SU-DHL-6 (cell line): ENCODE data around the gene ERO1A.

Experiments
- CTCF ChIP-seq: fragments of 200-600 bp; sonication (generic); IDR thresholded peaks from one replicate; pipeline ENCODE4 v1.5.1; 2017; ENCODE audit warnings: antibody characterized with exemption, mild to moderate bottlenecking, low read length, moderate library complexity; ENCODE audit not compliant: insufficient read depth, poor library complexity, severe bottlenecking
- EZH2phosphoT487 ChIP-seq: fragments of 200-600 bp; sonication (generic), shearing (Covaris generic); conservative IDR thresholded peaks from 2 replicates; pipeline ENCODE4 v1.6.1; 2018; ENCODE audit warnings: mild to moderate bottlenecking, antibody characterized with exemption, low read length, moderate library complexity, mixed read lengths

GRCh38 chr14:52738409-52738808 is 43.1 kb upstream of the ERO1A start:
- TF ChIP-seq CTCF: no peak
- no peak for TF ChIP-seq EZH2phosphoT487
